Gastrocnemius medialis (tissue), 4 donors: ENCODE measurements around the gene RAMACL.

Source experiments
- CTCF ChIP-seq, 5 experiments: fragments of 450-650 bp in 3 of 5; fragments of 200-600 bp in 2 of 5; sonication (generic) in 2 of 5; IDR thresholded peaks in 4 of 5; conservative IDR thresholded peaks in 1 of 5; 1 replicate in 4 of 5; 2 replicates in 1 of 5; pipeline ENCODE4 v1.5.1; 2016 to 2019; ENCODE audit warnings: antibody characterized with exemption in 5 of 5, mild to moderate bottlenecking in 3 of 5, moderate library complexity in 3 of 5
- POLR2A ChIP-seq, 2 donors: fragments of 450-650 bp; IDR thresholded peaks; one replicate each; pipeline ENCODE4 v1.6.1; 2017; ENCODE audit warnings: antibody characterized with exemption in 2 of 2, mild to moderate bottlenecking in 2 of 2, moderate library complexity in 2 of 2

GRCh38 chr6:166534658-166535406, 51.6 kb downstream of the RAMACL start:
- no peak for TF ChIP-seq CTCF (IDR thresholded peaks at IDR 0.05 in 4 of 5, conservative IDR thresholded peaks at IDR 0.05 in 1 of 5)
- no peak for TF ChIP-seq POLR2A (IDR thresholded peaks at IDR 0.05)
